NCI-H2081 (cell line): ENCODE results near the gene GLRB.
"Not testable (repeated sequence)": the region's sequence is repeated elsewhere in the genome, so short reads cannot be mapped to it uniquely, and the experiment has no call there.

Source experiments
- DNase-seq, 2 experiments: peaks; one replicate each; lab custom pipeline; 2025; lab: John Stamatoyannopoulos, UW

Gene GLRB

DNA sequence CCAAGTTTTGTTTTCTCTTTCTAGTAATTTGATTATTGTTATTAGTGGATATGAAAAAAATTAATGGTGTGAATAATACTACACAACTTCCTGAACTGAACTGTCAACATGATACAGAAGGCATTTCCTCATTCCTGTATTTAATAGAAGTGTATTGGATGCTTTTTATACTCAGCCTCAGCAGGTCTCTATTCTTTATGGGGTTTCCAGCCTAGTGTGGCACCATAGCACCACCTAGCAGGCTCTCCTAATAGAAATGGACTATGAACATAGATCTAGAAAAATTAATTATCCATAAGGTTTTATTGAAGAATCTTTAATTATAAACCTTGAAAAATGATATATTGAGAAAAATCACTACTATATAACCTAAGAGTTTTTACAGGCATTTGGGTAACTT, 52.4 kb downstream of the GLRB start:
- DNase-seq = peak in 1 of 2 experiments; percentile 22

DNA sequence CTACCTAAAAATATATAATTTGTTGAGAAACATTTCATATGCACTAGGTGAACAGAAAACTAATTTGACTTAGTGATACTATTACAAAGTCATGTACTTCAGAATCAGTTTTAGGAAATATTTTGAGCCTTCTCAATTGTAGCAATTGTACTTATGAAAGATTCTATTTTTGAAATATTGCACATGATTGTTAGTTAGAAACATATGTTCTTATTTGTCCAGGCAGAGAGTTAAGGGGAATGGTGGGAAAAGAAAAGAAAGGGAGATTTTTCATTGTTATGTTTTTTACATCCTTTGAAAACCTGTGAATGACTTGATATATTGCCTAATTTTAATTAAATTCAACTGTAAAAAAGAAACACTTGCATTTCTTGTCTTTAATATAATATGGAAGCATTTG, 66.0 kb downstream of the GLRB start:
- DNase-seq = no peak

- DNase-seq = no peak
These were observed 67.4 kb downstream of the GLRB start for GRCh38 chr4:157143369-157143768.

DNA sequence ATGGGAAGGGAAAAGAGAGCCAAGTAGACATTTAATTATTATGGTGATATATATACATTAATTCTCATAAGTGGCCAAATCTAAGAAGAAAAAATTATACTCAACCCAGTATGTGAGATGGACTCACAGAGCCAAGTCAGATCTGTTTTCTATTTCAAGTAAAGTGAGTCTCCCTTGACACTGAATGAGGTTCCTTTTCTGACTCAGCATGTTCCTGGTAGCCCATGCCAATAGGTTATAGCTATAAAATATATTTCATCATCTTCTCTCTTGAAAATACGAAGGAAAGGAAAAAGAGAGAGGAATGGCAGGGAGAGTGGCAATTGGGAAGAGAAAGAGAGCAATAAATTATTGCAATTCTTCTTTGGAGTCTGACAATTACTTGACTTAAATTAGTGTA, 75.8 kb downstream of the GLRB start:
- no peak for DNase-seq

GRCh38 chr4:157165935-157166610, 90.1 kb downstream of the GLRB start:
- DNase-seq = no peak

DNA sequence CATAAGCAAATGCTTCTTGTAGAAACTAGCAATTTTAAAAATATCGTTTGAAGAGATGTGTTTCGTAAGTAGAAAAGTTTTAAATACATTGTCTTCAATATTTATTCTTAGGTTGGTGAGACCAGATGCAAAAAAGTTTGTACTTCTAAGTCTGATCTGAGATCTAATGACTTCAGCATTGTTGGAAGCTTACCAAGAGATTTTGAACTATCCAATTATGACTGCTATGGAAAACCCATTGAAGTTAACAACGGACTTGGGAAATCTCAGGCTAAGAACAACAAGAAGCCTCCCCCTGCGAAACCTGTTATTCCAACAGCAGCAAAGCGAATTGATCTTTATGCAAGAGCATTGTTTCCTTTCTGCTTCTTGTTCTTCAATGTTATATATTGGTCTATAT, 94.4 kb downstream of the GLRB start:
- DNase-seq = no peak

- no peak for DNase-seq
These were observed 96.1 kb downstream of the GLRB start for GRCh38 chr4:157172011-157172410.

DNA sequence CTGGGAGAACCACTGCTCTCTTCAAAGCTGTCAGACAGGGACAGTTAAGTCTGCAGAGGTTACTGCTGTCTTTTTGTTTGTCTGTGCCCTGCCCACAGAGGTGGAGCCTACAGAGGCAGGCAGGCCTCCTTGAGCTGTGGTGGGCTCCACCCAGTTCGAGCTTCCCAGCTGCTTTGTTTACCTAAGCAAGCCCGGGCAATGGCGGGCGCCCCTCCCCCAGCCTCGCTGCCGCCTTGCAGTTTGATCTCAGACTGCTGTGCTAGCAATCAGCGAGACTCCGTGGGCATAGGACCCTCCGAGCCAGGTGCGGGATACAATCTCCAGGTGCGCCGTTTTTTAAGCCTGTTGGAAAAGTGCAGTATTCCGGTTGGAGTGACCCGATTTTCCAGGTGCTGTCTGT, 104.3 kb downstream of the GLRB start:
- not testable (repeated sequence) for DNase-seq

GRCh38 chr4:157184300-157184699, 108.3 kb downstream of the GLRB start:
- no peak for DNase-seq

GRCh38 chr4:157185363-157185762, 109.4 kb downstream of the GLRB start:
- DNase-seq = no peak

DNA sequence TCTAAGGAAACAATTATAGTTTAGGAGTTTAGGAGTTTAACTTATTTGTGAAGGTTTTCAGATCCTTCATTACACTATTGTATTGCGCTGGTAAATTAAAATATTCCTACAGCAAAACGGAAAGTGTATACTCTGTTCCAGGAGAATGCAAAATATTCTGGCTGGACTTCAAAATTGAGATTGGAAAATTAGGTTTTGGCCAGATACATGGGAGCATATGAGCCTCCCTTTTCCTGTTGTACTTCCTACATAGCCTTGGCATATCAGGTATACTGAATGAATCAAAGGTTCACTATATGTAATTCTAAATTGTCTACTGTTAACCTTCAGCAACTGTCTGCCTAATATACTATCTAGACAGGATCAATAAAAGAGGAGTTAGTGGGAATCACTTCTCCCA, 119.4 kb downstream of the GLRB start:
- no peak for DNase-seq

GRCh38 chr4:157196046-157196445, 120.1 kb downstream of the GLRB start:
- no peak for DNase-seq

DNA sequence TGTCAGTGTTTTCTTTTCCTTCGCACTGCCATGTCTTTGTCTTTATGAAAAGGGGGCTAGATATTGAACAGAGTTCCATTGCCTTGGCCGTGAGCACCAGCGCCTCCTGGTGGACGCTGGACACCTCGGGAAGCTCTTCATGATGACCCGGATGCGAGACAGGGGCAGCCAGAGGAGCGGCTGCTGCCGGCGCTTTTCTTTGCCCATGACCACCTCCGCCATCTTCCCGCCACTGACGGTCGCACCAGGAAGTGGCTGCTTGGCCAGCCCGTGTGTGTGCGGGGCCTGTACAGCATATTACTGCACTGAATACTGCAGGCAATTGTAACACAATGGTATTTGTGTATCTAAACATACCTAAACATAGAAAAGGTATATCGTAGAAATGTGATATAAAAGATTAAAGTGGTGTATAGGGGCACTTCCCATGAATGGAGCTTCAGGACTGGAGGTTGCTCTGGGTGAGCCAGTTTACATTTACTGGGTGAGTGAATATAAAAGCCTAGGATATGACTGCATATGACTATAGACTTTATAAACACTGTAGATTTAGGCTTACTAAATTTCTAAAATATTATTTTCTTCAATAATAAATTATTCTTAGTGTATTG, 128.8 kb downstream of the GLRB start:
- DNase-seq = no peak

DNA sequence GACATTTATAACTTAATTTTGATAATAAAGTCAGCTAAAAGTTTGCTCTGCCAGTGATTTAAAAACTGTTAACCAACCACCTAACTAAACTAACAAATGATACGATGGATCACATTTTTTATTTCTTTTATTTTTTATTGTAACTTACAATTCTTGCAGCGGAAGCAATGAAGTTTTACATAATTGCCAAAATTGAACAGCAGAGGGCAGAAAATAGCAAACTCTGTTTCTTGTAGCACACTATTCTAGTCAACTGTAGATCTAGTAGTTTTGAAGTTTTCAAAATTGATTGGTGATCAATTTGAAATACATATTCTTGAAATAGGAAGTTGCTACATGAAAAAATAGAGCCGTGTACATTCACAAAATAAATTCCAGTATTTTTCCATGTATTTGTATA, 141.8 kb downstream of the GLRB start:
- DNase-seq = peak in 1 of 2 experiments; percentile 49

DNA sequence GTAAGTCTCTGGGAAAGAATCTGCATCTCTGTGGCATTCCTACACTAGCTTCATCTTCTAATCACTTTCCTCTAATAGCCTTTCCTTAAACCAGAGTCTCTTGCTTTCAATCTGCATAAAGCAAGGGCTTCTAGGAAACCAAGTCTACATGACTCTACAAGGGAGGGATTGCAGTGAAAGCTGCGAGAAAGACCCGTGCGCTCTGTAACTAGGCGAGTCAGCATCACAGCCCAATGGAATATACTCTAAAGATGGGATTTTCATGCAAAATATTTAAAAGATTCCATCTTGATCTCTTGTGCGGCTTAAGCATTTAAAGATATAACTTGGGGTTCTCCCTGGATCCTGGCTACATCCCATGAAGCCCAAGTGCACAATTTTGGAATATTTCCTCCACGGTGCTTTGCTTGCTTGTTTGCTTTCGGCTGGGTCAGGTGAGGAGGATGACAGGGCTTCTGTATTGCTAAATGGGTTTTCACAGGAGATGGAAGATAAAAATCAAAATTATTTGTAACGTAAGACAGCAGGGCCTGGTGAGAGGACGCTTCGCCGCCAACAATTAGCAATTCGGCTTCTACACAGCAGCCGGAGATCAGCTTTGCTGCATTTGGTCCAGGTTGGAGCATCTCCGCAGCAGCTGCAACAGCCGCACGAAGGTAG, 143.9 kb downstream of the GLRB start:
- DNase-seq = peak; percentile 38 to 50

- peak; percentile 72 to 84 for DNase-seq
These were observed 144.5 kb downstream of the GLRB start, which contains the start of gene GRIA2 for GRCh38 chr4:157220371-157220881. TSS of gene GRIA2 (plus strand) at chr4:157220728. CDS start at chr4:157221043, 315 bp downstream.

GRCh38 chr4:157221426-157221894, 145.5 kb downstream of the GLRB start:
- DNase-seq = peak in 1 of 2 experiments; percentile 65
